GM12878 (cell line): ENCODE data around the gene SERPING1. TPM values are rescaled to one million over a fixed set of nuclear protein-coding genes. Genes with fewer than 3 reads are reported as not detected.

Experiments
- BHLHE40 ChIP-seq, 2 experiments: fragments of 450-650 bp in 1 of 2; IDR thresholded peaks; 2 replicates each; pipeline ENCODE4 v1.6.1; 2011 to 2017; ENCODE audit warnings: low read depth in 2 of 2, borderline replicate concordance in 1 of 2, improper control_type of control experiment in 1 of 2, low read length in 1 of 2, mild to moderate bottlenecking in 1 of 2
- CREB1 ChIP-seq: IDR thresholded peaks from 2 replicates; pipeline ENCODE4 v1.6.1; 2012; ENCODE audit warnings: low read depth, mild to moderate bottlenecking, inconsistent platforms
- GABPA ChIP-seq: IDR thresholded peaks from 2 replicates; pipeline ENCODE4 v1.6.1; 2014; ENCODE audit warnings: antibody characterized with exemption, low read depth, mild to moderate bottlenecking, inconsistent platforms
- MYB ChIP-seq: fragments of 150-350 bp; IDR thresholded peaks from 2 replicates; pipeline ENCODE4 v1.6.1; 2014; ENCODE audit warnings: mild to moderate bottlenecking, low read depth, low read length, borderline replicate concordance
- RCOR1 ChIP-seq: conservative IDR thresholded peaks from 2 replicates; pipeline ENCODE4 v1.6.1; 2012; ENCODE audit warnings: low read depth, low read length, improper control_type of control experiment
- SRF ChIP-seq, 2 experiments: IDR thresholded peaks; 2 replicates each; pipeline ENCODE4 v1.6.1; 2011; ENCODE audit warnings: low read depth in 2 of 2, low read length in 2 of 2, mild to moderate bottlenecking in 1 of 2, moderate library complexity in 1 of 2
- SUZ12 ChIP-seq: fragments of 200-600 bp; sonication (generic); IDR thresholded peaks from one replicate; pipeline ENCODE4 v1.6.1; 2018; ENCODE audit warnings: antibody characterized with exemption, mild to moderate bottlenecking; ENCODE audit not compliant: unreplicated experiment
- TCF12 ChIP-seq: IDR thresholded peaks from 2 replicates; pipeline ENCODE4 v1.6.1; 2011; ENCODE audit warnings: low read depth, mild to moderate bottlenecking, low read length
- polyA plus RNA-seq, 11 experiments: library from polyadenylated mRNA; depleted of rRNA in 4 of 11; unstranded in 6 of 11; stranded (reverse) in 5 of 11; fragments of >200 nt; fragmentation: Nextera tagmentation in 4 of 11; fragmentation: Illumina TruSeq in 1 of 11; extraction: Ambion mirVana in 4 of 11; extraction: Trizol in 1 of 11; gene quantifications; 1 replicate in 1 of 11; 2 replicates in 10 of 11; pipeline versions ENCODE4 v1.2.1 to v1.2.3, GENCODE V29; 2011 to 2016; ENCODE audit warnings: inconsistent platforms in 2 of 11, missing spikeins in 2 of 11, low read depth in 1 of 11
- total RNA-seq, 4 experiments: library from RNA; depleted of rRNA in 3 of 4; stranded (reverse); fragments of >200 nt in 3 of 4; fragmentation: Illumina TruSeq in 1 of 4; extraction: Trizol in 1 of 4; gene quantifications; 2 replicates each; pipeline versions ENCODE4 v1.2.1 to v1.2.3, GENCODE V29; 2013 to 2021
- TF ChIP-seq, protein P1 (sequence below): IDR thresholded peaks from 2 replicates; pipeline ENCODE4 v1.6.1; 2012; ENCODE audit warnings: low read depth, low read length, improper control_type of control experiment
- TF ChIP-seq, protein P2 (sequence below): fragments of 450-650 bp; formaldehyde crosslinking; IDR thresholded peaks from 2 replicates; pipeline ENCODE4 v1.5.0; 2022; ENCODE audit warnings: mild to moderate bottlenecking, missing genetic modification characterization
- TF ChIP-seq, protein P3 (sequence below): IDR thresholded peaks from 2 replicates; pipeline ENCODE4 v1.6.1; 2012; ENCODE audit warnings: low read depth, low read length, improper control_type of control experiment
- TF ChIP-seq, protein P4 (sequence below): IDR thresholded peaks from 2 replicates; pipeline ENCODE4 v1.6.1; 2011; ENCODE audit warnings: low read depth, mild to moderate bottlenecking, low read length, moderate library complexity, borderline replicate concordance; ENCODE audit errors: extremely low read depth
- TF ChIP-seq, protein P5 (sequence below): fragments of 450-650 bp; IDR thresholded peaks from 2 replicates; pipeline ENCODE4 v1.6.1; 2016; ENCODE audit warnings: mild to moderate bottlenecking
- TF ChIP-seq, protein P6 (sequence below): fragments of 150-350 bp; IDR thresholded peaks from 2 replicates; pipeline ENCODE4 v1.6.1; 2016; ENCODE audit warnings: low read depth, low read length

The SERPING1 gene
- total and polyA plus RNA-seq, 10 of the 15 experiments (the other 5 are each of a cell fraction or from before 2014, with no cell fraction given) = 0.24 to 1.4 TPM; not detected in 8

DNA sequence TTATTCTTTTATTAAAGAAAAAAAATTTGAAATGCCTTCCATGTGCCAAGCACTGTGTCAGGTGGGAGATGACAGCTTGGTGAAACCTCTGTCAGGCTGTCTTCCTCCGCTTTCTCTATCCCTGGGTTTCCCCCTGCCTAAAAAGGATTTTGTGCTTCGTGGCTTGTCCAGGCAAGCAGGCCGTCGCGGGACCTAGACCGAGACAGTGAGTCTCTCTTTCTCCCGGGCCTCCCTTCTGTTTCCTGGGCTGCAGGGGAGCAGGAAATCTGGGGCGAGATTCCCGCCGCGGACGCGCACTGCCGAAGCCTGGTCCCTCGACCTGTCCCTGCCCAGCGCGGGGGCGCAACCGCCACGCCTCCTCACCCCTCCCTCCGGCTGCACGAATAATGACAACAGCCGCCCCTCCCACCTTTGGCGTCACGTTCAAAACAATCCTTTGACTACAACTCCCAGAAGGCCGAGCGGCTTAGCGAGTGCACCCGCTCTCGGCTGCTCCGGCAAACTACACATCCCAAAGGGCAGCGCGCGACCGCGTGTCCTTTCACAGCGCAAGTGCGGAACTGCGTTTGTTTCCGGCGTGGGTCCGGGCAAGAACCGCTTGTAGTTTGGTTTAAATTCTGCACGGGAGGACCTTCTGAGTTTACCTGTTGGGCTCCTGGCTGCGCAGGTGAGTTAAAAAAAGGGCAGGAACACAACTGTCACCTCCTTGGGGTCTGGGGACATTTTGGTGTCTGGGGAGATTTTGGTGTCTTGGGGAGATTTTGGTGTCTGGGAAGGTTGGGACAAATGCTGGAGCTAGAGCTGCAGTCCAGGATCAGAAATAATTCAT is 59.9 kb downstream of the SERPING1 start, which contains the start of gene CLP1 (continued):
- TF ChIP-seq SRF (IDR thresholded peaks at IDR 0.05; ENCODE audit: low read depth in 2 of 2, low read length in 2 of 2) = peak in 1 of 2 experiments; percentile 29; a peak in 1 of 4 replicates
- TF ChIP-seq SUZ12 = no peak
- TF ChIP-seq, protein P1, sequence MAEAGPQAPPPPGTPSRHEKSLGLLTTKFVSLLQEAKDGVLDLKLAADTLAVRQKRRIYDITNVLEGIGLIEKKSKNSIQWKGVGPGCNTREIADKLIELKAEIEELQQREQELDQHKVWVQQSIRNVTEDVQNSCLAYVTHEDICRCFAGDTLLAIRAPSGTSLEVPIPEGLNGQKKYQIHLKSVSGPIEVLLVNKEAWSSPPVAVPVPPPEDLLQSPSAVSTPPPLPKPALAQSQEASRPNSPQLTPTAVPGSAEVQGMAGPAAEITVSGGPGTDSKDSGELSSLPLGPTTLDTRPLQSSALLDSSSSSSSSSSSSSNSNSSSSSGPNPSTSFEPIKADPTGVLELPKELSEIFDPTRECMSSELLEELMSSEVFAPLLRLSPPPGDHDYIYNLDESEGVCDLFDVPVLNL = peak; percentile 14; the same call in 1 of the 2 replicates
- TF ChIP-seq CREB1 = peak; percentile 93
- peak; percentile 44; the same call in 1 of the 2 replicates for TF ChIP-seq MYB
- TF ChIP-seq, protein P2, sequence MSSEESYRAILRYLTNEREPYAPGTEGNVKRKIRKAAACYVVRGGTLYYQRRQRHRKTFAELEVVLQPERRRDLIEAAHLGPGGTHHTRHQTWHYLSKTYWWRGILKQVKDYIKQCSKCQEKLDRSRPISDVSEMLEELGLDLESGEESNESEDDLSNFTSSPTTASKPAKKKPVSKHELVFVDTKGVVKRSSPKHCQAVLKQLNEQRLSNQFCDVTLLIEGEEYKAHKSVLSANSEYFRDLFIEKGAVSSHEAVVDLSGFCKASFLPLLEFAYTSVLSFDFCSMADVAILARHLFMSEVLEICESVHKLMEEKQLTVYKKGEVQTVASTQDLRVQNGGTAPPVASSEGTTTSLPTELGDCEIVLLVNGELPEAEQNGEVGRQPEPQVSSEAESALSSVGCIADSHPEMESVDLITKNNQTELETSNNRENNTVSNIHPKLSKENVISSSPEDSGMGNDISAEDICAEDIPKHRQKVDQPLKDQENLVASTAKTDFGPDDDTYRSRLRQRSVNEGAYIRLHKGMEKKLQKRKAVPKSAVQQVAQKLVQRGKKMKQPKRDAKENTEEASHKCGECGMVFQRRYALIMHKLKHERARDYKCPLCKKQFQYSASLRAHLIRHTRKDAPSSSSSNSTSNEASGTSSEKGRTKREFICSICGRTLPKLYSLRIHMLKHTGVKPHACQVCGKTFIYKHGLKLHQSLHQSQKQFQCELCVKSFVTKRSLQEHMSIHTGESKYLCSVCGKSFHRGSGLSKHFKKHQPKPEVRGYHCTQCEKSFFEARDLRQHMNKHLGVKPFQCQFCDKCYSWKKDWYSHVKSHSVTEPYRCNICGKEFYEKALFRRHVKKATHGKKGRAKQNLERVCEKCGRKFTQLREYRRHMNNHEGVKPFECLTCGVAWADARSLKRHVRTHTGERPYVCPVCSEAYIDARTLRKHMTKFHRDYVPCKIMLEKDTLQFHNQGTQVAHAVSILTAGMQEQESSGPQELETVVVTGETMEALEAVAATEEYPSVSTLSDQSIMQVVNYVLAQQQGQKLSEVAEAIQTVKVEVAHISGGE (CRISPR knock-in tag) = no peak
- peak; percentile 78 to 89 for TF ChIP-seq BHLHE40 (IDR thresholded peaks at IDR 0.05; ENCODE audit: borderline replicate concordance in 1 of 2, low read depth in 2 of 2, low read length in 1 of 2)
- TF ChIP-seq, protein P3, sequence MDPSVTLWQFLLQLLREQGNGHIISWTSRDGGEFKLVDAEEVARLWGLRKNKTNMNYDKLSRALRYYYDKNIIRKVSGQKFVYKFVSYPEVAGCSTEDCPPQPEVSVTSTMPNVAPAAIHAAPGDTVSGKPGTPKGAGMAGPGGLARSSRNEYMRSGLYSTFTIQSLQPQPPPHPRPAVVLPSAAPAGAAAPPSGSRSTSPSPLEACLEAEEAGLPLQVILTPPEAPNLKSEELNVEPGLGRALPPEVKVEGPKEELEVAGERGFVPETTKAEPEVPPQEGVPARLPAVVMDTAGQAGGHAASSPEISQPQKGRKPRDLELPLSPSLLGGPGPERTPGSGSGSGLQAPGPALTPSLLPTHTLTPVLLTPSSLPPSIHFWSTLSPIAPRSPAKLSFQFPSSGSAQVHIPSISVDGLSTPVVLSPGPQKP = peak; percentile 89
- TF ChIP-seq GABPA = peak; percentile 87
- TF ChIP-seq, protein P4, sequence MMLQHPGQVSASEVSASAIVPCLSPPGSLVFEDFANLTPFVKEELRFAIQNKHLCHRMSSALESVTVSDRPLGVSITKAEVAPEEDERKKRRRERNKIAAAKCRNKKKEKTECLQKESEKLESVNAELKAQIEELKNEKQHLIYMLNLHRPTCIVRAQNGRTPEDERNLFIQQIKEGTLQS = 0 out of 2 replicates have a peak, but pooled peaks have one; percentile 30
- TF ChIP-seq, protein P5, sequence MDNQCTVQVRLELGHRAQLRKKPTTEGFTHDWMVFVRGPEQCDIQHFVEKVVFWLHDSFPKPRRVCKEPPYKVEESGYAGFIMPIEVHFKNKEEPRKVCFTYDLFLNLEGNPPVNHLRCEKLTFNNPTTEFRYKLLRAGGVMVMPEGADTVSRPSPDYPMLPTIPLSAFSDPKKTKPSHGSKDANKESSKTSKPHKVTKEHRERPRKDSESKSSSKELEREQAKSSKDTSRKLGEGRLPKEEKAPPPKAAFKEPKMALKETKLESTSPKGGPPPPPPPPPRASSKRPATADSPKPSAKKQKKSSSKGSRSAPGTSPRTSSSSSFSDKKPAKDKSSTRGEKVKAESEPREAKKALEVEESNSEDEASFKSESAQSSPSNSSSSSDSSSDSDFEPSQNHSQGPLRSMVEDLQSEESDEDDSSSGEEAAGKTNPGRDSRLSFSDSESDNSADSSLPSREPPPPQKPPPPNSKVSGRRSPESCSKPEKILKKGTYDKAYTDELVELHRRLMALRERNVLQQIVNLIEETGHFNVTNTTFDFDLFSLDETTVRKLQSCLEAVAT = no peak
- peak; percentile 80; the same call in 1 of the 2 replicates for TF ChIP-seq RCOR1
- TF ChIP-seq, protein P6, sequence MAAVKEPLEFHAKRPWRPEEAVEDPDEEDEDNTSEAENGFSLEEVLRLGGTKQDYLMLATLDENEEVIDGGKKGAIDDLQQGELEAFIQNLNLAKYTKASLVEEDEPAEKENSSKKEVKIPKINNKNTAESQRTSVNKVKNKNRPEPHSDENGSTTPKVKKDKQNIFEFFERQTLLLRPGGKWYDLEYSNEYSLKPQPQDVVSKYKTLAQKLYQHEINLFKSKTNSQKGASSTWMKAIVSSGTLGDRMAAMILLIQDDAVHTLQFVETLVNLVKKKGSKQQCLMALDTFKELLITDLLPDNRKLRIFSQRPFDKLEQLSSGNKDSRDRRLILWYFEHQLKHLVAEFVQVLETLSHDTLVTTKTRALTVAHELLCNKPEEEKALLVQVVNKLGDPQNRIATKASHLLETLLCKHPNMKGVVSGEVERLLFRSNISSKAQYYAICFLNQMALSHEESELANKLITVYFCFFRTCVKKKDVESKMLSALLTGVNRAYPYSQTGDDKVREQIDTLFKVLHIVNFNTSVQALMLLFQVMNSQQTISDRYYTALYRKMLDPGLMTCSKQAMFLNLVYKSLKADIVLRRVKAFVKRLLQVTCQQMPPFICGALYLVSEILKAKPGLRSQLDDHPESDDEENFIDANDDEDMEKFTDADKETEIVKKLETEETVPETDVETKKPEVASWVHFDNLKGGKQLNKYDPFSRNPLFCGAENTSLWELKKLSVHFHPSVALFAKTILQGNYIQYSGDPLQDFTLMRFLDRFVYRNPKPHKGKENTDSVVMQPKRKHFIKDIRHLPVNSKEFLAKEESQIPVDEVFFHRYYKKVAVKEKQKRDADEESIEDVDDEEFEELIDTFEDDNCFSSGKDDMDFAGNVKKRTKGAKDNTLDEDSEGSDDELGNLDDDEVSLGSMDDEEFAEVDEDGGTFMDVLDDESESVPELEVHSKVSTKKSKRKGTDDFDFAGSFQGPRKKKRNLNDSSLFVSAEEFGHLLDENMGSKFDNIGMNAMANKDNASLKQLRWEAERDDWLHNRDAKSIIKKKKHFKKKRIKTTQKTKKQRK = no peak
- TF ChIP-seq TCF12 = no peak
